ENCODE measurements around the gene KRTAP10-9. TPM values are rescaled to one million over a fixed set of nuclear protein-coding genes. Genes with fewer than 3 reads are reported as not detected.

The KRTAP10-9 gene
- total RNA-seq, 1 donor from 2014 or later, result not detected

DNA sequence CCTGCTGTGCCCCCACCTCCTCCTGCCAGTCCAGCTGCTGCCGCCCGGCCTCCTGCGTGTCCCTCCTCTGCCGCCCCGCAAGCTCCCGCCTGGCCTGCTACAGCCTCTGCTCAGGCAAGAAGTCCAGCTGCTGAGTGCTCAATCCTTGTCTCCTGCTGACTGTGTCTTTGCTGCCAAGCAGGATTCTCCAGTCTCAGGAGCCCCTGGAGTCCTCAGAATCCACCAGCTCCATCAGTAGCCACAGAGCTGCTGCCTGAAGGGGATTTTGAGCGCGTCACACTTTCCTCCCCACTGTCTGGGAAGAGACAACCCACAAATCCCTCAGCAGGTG, 20.3 kb downstream of the KRTAP10-9 start:
- POLR2A ChIA-PET, result no interaction called here
- no peak overlapping the region for H3K4me3 Mint-ChIP-seq
- TF ChIP-seq, protein P1, sequence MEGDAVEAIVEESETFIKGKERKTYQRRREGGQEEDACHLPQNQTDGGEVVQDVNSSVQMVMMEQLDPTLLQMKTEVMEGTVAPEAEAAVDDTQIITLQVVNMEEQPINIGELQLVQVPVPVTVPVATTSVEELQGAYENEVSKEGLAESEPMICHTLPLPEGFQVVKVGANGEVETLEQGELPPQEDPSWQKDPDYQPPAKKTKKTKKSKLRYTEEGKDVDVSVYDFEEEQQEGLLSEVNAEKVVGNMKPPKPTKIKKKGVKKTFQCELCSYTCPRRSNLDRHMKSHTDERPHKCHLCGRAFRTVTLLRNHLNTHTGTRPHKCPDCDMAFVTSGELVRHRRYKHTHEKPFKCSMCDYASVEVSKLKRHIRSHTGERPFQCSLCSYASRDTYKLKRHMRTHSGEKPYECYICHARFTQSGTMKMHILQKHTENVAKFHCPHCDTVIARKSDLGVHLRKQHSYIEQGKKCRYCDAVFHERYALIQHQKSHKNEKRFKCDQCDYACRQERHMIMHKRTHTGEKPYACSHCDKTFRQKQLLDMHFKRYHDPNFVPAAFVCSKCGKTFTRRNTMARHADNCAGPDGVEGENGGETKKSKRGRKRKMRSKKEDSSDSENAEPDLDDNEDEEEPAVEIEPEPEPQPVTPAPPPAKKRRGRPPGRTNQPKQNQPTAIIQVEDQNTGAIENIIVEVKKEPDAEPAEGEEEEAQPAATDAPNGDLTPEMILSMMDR (IDR thresholded peaks at IDR 0.05), result no peak

DNA sequence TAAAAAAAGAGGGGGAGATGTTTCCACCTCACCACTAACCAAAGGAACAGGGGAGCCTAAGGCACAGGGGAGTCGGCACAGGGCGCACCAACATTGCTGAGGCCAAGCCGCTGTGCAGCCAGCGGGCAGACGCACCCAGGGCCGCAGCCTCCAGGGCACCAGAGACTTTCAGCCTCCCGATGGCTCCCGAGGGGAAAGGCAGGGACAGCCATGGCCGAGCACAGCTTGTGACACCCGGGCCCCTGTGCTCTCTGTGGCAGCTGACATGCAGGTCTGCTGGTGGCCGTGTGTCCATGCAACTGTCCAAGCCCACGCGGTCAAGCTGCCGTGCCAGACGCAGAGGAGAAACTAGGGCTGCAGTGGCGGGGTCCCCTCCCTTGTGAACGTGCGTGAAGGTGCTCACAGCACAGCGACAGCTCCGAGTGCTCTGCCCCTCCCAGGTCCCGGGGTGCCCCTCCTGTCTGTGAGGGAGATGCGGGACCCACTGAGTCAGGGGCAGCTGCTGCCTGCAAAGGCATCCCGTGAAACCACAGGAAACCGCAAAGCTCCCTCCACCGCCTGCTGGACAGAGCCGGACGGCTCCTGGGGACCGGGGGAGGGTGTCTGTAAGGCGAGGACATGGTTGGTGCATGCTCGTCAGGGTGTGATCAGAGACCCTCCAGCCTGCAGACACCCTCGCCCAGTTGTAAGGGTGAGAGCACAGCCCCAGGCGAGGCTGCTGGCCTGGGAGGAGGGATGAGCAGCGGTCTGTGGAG, 21.8 kb downstream of the KRTAP10-9 start:
- Mint-ChIP-seq H3K9me3 (peaks cover 12% of the 10 kb centered on the region), H3K27me3 (peaks cover 5% of the 10 kb centered on the region), H3K4me3 (no peak overlapping the region), H3K36me3 (ENCODE audit: low read depth) (no peaks in the 10 kb centered on the region), H3K4me1 (no peaks in the 10 kb centered on the region), H3K27ac (no peak overlapping the region)
- ATAC-seq (ENCODE audit: low read depth) (no peak), DNase-seq (no peak)
- ChIA-PET CTCF (no interaction called here), POLR2A (no interaction called here)
- TF ChIP-seq, protein P1 (IDR thresholded peaks at IDR 0.05), result no peak
- intact Hi-C loops (cut with micrococcal nuclease), result no loop called here

More for the DNA sequence above, 20.3 kb downstream of the KRTAP10-9 start:
- no peak for DNase-seq
- Mint-ChIP-seq H3K27me3 (peaks cover 6% of the 10 kb centered on the region), H3K27ac (no peak overlapping the region), H3K36me3 (ENCODE audit: low read depth) (peaks cover 2% of the 10 kb centered on the region), H3K4me1 (no peaks in the 10 kb centered on the region), H3K9me3 (peaks cover 20% of the 10 kb centered on the region)
- ATAC-seq (ENCODE audit: low read depth), result no peak
- intact Hi-C loops (cut with micrococcal nuclease), result no loop called here
- CTCF ChIA-PET, result no interaction called here

DNA sequence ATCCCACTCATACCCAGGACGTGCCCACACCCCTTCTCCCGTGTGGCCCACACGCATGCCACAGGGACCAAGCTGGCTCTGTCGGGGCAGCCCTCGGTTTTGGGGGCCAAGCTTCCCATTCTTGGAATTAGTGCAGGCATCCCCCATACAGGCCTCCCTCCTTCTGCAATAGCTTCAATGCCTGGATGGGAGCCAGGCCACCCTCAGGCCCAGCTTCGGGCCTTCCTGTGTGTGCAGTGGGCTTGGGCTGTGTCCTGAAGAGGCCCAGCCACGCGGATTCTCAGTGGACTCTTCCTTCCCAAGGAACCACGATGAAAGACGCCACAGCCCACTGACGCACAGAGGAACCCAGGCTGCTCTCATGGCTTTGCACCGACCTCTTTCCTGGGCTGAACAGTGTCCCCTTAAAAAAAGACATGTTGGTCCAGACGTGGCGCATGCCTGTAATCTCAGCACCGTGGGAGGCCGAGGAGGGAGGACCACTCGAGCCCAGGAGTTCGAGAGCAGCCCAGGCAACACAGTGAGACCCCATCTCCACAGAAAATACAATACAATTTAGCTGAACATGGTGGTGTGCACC, 22.7 kb downstream of the KRTAP10-9 start:
- ChIA-PET CTCF (no interaction called here), POLR2A (no interaction called here)
- H3K4me3 Mint-ChIP-seq, result no peak overlapping the region
- no peaks in the 10 kb centered on the region for H3K36me3 Mint-ChIP-seq (ENCODE audit: low read depth)
- H3K27ac Mint-ChIP-seq, result no peak overlapping the region
- H3K27me3 Mint-ChIP-seq, result peaks cover 5% of the 10 kb centered on the region
- H3K4me1 Mint-ChIP-seq, result no peaks in the 10 kb centered on the region
- H3K9me3 Mint-ChIP-seq, result peaks cover 5% of the 10 kb centered on the region
- TF ChIP-seq, protein P1 (IDR thresholded peaks at IDR 0.05), result no peak
- intact Hi-C loops (cut with micrococcal nuclease), result no loop called here
- ATAC-seq (ENCODE audit: low read depth) (no peak), DNase-seq (no peak)

DNA sequence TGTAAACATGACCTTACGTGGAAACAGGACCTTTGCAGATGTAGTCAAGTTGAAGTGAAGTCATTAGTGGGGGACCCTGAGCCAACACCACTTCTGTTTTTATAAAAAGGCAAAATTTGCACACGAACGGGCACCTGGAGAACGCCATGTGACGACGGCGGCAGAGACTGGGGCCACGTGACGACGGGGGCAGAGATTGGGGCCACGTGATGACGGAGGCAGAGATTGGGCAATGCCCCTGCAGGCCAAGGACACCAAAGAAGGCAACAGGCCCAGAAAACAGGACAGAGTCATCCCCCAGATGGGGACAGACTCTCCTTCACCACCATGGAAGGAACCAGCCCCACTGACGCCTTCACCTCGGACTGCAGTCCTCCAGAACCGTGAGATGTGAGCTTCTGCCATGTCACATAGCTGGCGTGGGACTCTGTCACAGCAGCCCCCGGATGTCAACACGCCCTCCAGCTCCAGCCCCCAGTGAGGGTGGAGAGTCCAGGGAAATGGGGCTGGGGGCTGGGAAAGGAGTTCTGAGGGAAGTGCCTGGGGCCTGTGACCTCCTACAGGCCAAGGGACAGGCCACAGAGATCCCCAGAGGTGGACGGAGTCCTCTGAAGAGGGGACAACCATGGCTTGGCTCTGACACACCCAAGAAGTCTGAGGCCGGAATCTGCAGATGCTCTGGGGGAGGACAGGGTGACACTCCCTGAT, 23.5 kb downstream of the KRTAP10-9 start:
- TF ChIP-seq, protein P1 (IDR thresholded peaks at IDR 0.05), result no peak
- ATAC-seq (ENCODE audit: low read depth) (no peak), DNase-seq (no peak)
- intact Hi-C loops (cut with micrococcal nuclease), result no loop called here
- Mint-ChIP-seq H3K9me3 (no peaks in the 10 kb centered on the region), H3K27ac (no peak overlapping the region), H3K36me3 (ENCODE audit: low read depth) (no peaks in the 10 kb centered on the region), H3K27me3 (peaks cover 5% of the 10 kb centered on the region), H3K4me1 (no peaks in the 10 kb centered on the region), H3K4me3 (no peak overlapping the region)
- ChIA-PET POLR2A (no interaction called here), CTCF (no interaction called here)

DNA sequence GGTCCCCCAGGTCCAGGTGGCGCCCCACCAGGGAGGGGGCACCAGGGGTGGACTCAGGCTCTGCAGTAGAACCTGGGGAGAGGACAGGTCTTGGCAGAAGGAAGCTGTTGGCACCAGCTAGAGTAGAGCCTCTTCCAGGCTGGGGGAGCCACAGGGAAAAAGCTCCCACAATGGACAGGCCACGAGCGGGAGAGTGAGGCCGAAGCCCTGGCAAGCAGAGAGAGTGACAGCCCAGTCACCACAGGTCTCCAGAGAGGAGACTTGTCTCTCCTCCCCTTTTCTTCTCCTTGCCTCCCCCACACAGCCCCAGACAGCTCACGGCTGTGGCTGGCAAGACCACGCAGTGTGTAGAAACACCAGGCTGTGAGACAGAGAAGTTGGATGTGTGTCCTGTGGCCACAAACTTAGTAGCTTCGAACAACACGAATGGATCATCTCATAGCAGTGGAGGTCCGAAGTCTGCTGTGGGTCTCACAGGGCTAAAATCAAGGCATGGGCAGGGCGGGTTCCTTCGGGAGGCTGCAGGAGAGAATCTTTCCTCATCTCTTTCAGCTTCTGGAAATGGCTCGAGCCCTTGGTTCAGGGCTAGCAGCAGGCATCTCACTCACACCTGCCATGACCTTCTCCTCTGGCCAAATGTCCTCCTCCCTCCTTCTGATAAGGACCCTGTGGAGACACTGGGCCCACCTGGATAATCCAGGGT, 24.2 kb downstream of the KRTAP10-9 start:
- H3K27ac Mint-ChIP-seq, result no peak overlapping the region
- intact Hi-C loops (cut with micrococcal nuclease), result no loop called here
- POLR2A ChIA-PET, result no interaction called here

More for the DNA sequence above, 24.2 kb downstream of the KRTAP10-9 start:
- Mint-ChIP-seq H3K4me1 (no peaks in the 10 kb centered on the region), H3K9me3 (peaks cover 4% of the 10 kb centered on the region), H3K4me3 (no peak overlapping the region), H3K27me3 (peaks cover 5% of the 10 kb centered on the region), H3K36me3 (ENCODE audit: low read depth) (no peaks in the 10 kb centered on the region)
- CTCF ChIA-PET, result no interaction called here
- ATAC-seq (ENCODE audit: low read depth) (no peak), DNase-seq (no peak)
- TF ChIP-seq, protein P1 (IDR thresholded peaks at IDR 0.05), result no peak

All from activated B cell treated with CpG ODN at 0.5 μM for 24 hours (primary cell).